MCF 10A (cell line): ENCODE measurements around the gene WDFY4. TPM values are rescaled to one million over a fixed set of nuclear protein-coding genes. Genes with fewer than 3 reads are reported as not detected.

Experiments used
- BruUV-seq: library from RNA; stranded (reverse); fragments of 400-500 nt; replicated peaks from 2 replicates; lab custom pipeline; 2021; lab: Mats Ljungman, UMichigan
- CTCF ChIA-PET: fragments of 300-600 bp; sonication (Branson Sonifier 250); formaldehyde crosslinking; extraction: SDS; loops from one replicate; lab custom pipeline; 2021; ENCODE audit warnings: antibody characterized with exemption, inconsistent platforms; lab: Yijun Ruan, JAX
- POLR2A ChIA-PET: fragments of 300-600, 350-650 bp; sonication (Branson Sonifier 250); formaldehyde crosslinking; extraction: SDS; loops from one replicate; lab custom pipeline; 2020; ENCODE audit warnings: antibody characterized with exemption, inconsistent platforms; lab: Yijun Ruan, JAX
- DNase-seq: peaks from one replicate; pipeline ENCODE4 v3.0.0-alpha.2; 2018; ENCODE audit not compliant: unreplicated experiment
- H3K27ac Mint-ChIP-seq: one replicate; pipeline ENCODE4 v1.8.0; 2022; ENCODE audit warnings: mild to moderate bottlenecking, low read depth, mixed read lengths; ENCODE audit not compliant: unreplicated experiment
- H3K27me3 Mint-ChIP-seq: one replicate; pipeline ENCODE4 v1.8.0; 2022; ENCODE audit warnings: mixed read lengths; ENCODE audit not compliant: insufficient read depth, unreplicated experiment
- H3K36me3 Mint-ChIP-seq: one replicate; pipeline ENCODE4 v1.8.0; 2022; ENCODE audit warnings: mild to moderate bottlenecking, moderate library complexity, mixed read lengths; ENCODE audit not compliant: insufficient read depth, unreplicated experiment
- H3K4me1 Mint-ChIP-seq: one replicate; pipeline ENCODE4 v1.8.0; 2022; ENCODE audit warnings: mixed read lengths; ENCODE audit not compliant: insufficient read depth, unreplicated experiment
- H3K4me3 Mint-ChIP-seq: one replicate; pipeline ENCODE4 v1.8.0; 2022; ENCODE audit warnings: mild to moderate bottlenecking, moderate library complexity, mixed read lengths; ENCODE audit not compliant: unreplicated experiment
- H3K9me3 Mint-ChIP-seq: one replicate; pipeline ENCODE4 v1.8.0; 2022; ENCODE audit warnings: mixed read lengths; ENCODE audit not compliant: unreplicated experiment
- intact Hi-C: fragments of 100-400 bp; cut with micrococcal nuclease; formaldehyde crosslinking; loops from 2 replicates; pipeline ENCODE4 v1.14.1; 2022
- total RNA-seq: library from RNA; stranded (reverse); gene quantifications from 2 replicates; pipeline ENCODE4 v1.2.3, GENCODE V29; 2022
- TF ChIP-seq, protein P1 (sequence below): fragments of 200-600 bp; IDR thresholded peaks from one replicate; pipeline ENCODE4 v1.8.0; 2022; ENCODE audit warnings: antibody characterized with exemption, mild to moderate bottlenecking; ENCODE audit not compliant: unreplicated experiment

The WDFY4 gene
- total RNA-seq, 1 experiment from 2014 or later, result not detected

DNA sequence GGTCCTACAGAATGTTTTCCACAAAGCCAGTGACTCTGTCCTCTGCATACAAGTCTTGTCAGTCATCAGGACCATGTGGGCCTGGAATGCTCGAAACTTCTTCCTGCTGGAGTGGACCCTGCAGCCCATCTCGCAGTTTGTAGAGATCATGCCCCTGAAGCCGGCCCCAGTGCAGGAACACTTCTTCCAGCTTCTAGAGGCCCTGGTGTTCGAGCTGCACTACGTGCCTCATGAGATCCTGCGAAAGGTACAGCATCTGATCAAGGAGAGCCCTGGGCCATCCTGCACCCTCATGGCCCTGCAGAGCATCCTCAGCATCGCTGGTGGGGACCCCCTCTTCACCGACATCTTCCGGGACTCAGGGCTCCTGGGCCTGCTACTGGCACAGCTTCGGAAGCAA, 46.5 kb downstream of the WDFY4 start:
- intact Hi-C loops, result no loop called here
- Mint-ChIP-seq H3K27ac (no peak overlapping the region), H3K9me3 (no peaks in the 10 kb centered on the region), H3K36me3 (no peaks in the 10 kb centered on the region), H3K27me3 (peaks cover 61% of the 10 kb centered on the region), H3K4me3 (no peak overlapping the region), H3K4me1 (no peaks in the 10 kb centered on the region)
- TF ChIP-seq, protein P1, sequence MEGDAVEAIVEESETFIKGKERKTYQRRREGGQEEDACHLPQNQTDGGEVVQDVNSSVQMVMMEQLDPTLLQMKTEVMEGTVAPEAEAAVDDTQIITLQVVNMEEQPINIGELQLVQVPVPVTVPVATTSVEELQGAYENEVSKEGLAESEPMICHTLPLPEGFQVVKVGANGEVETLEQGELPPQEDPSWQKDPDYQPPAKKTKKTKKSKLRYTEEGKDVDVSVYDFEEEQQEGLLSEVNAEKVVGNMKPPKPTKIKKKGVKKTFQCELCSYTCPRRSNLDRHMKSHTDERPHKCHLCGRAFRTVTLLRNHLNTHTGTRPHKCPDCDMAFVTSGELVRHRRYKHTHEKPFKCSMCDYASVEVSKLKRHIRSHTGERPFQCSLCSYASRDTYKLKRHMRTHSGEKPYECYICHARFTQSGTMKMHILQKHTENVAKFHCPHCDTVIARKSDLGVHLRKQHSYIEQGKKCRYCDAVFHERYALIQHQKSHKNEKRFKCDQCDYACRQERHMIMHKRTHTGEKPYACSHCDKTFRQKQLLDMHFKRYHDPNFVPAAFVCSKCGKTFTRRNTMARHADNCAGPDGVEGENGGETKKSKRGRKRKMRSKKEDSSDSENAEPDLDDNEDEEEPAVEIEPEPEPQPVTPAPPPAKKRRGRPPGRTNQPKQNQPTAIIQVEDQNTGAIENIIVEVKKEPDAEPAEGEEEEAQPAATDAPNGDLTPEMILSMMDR, result no peak
- BruUV-seq, result no TSS peak
- ChIA-PET POLR2A (no interaction called here), CTCF (no interaction called here)
- no peak for DNase-seq

DNA sequence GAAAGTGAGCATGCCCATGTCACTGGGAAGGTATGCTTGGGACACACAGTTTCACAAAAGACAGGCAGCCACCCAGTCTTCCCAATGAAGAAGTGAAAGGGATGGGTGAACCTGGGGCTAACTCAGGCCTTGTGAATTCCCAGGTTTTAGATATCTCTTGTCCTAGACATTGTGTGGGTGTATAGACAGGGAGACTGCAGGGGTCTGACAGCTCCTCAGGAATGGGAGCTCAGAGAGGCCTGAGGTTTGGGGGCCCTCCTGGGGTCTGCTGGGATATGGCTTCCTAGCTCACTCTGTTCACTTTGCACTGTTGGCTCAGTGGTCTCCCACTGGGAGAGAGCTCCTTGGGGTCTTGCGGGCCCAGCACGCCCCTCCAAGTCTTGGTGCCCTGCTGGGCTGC, 47.0 kb downstream of the WDFY4 start:
- no peak overlapping the region for H3K4me3 Mint-ChIP-seq
- H3K27me3 Mint-ChIP-seq, result peaks cover 59% of the 10 kb centered on the region
- H3K9me3 Mint-ChIP-seq, result no peaks in the 10 kb centered on the region
- no TSS peak for BruUV-seq
- TF ChIP-seq, protein P1, result no peak
- no peaks in the 10 kb centered on the region for H3K36me3 Mint-ChIP-seq
- H3K27ac Mint-ChIP-seq, result no peak overlapping the region
- intact Hi-C loops, result no loop called here
- POLR2A ChIA-PET, result no interaction called here
- no peaks in the 10 kb centered on the region for H3K4me1 Mint-ChIP-seq
- no peak for DNase-seq
- CTCF ChIA-PET, result no interaction called here

DNA sequence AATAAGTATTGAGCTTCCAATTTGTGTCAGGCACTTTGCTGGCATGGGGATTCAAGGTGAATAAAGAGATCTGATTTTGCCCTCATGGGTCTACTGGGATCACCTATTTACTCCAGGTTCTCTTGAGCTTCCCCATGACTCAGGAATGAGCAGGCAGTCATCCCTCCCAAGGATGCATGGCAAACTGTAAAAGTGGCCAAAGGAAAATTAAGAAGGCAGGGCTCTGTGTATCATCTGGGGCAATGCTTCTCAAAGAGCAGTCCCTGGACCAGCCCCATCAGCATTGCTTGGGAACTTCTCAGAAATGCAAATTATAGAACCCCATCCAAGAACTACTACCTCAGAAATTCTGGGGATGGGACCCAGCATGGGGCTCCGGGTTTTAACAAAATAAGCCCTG, 48.7 kb downstream of the WDFY4 start:
- TF ChIP-seq, protein P1, result no peak
- no peak for DNase-seq
- H3K27me3 Mint-ChIP-seq, result peaks cover 42% of the 10 kb centered on the region
- H3K27ac Mint-ChIP-seq, result no peak overlapping the region
- H3K9me3 Mint-ChIP-seq, result no peaks in the 10 kb centered on the region
- intact Hi-C loops, result no loop called here
- CTCF ChIA-PET, result interaction anchor here (0.7 kb wide), 1 partner anchor 9 kb away, joined by 3 read pairs; no protein-coding TSS in a partner anchor
- POLR2A ChIA-PET, result no interaction called here
- no TSS peak for BruUV-seq
- H3K4me3 Mint-ChIP-seq, result no peak overlapping the region
- H3K4me1 Mint-ChIP-seq, result no peaks in the 10 kb centered on the region
- H3K36me3 Mint-ChIP-seq, result no peaks in the 10 kb centered on the region

DNA sequence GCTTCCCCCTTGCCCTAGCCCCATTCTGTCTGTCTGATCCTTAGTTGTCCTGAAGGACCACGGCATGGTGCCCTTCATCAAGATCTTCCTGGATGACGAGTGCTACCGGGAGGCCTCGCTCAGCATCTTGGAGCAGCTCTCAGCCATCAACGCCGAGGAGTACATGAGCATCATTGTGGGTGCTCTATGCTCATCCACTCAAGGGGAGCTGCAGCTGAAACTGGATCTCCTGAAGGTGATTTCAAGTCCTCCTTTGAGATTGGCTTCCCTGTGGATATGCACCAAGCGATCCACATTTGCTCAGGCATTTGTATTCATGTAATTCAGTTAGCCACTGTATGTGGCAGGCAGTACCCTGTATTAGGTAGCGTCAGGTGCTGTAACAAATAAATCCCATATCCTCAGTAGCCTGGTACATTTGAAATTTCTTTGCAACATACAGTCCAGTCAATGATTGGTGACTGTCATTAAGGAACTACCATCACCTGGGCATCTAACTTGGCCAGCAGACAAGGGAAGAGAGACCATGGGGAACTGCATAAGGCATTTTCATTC, 51.2 kb downstream of the WDFY4 start:
- ChIA-PET POLR2A (no interaction called here), CTCF (no interaction called here)
- H3K9me3 Mint-ChIP-seq, result no peaks in the 10 kb centered on the region
- no peak overlapping the region for H3K4me3 Mint-ChIP-seq
- no peak overlapping the region for H3K27ac Mint-ChIP-seq
- no peaks in the 10 kb centered on the region for H3K36me3 Mint-ChIP-seq
- no peak for DNase-seq
- TF ChIP-seq, protein P1, result no peak
- BruUV-seq, result no TSS peak
- intact Hi-C loops, result no loop called here
- H3K27me3 Mint-ChIP-seq, result peaks cover 18% of the 10 kb centered on the region
- H3K4me1 Mint-ChIP-seq, result no peaks in the 10 kb centered on the region
